ENCODE results near the gene TMEM121. TPM values are rescaled to one million over a fixed set of nuclear protein-coding genes. Genes with fewer than 3 reads are reported as not detected.
"Not testable (repeated sequence)": the region's sequence is repeated elsewhere in the genome, so short reads cannot be mapped to it uniquely, and the experiment has no call there.

The TMEM121 gene
- total RNA-seq, 1 donor from 2014 or later = 3.9 TPM

DNA sequence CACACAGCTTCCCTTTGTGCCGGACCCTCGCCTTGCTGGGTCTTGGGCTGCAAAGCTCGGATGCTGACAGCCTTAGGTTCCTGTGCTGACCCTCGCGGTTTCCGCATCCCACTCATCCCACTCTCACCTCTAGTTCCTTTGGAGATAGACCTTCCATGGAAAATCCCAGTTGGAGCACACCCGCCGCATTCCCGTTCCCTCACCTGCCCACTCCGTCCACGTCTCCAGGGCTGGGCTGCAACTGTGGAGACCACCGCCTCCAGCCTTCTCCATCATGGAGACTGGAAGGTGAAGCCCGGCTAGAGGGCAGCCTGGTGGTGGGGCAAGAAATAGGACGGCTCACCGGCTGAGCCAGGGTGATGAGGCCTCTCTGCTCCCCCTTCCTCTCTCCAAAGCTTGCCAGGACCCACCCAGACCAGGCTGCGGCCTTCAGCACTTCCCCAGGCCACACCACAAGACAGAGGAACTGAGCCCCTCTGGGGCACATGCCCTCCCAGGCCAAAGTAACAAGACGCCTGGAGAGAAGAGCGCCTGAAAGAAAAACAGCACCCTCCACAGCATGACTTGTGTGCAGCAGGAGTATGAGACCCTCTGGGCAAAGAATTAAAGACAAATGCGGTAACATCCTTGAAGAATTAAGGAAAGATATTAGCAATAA, 15.0 kb downstream of the TMEM121 start:
- no peak for DNase-seq (ENCODE audit: low read depth)

DNA sequence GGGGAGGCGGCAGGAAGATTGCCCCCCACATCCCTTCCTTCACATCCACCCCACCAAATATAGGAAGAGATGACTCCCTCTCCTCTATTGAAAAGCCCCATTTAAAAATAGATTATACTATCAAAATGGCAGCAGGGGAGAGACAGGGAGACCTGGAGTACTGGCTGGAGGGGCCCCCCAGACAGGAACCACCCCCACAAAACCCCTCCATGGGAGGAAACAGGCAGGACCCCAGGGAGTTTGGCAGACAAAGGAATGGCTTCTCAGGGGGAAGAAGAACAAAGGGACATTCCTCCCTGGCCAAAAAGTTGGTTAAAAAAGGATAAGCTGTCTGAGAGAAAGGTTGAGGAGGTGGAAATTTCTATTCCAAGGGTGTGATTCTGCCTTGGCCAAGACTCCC, 19.3 kb downstream of the TMEM121 start:
- DNase-seq (ENCODE audit: low read depth) = not testable (repeated sequence)

DNA sequence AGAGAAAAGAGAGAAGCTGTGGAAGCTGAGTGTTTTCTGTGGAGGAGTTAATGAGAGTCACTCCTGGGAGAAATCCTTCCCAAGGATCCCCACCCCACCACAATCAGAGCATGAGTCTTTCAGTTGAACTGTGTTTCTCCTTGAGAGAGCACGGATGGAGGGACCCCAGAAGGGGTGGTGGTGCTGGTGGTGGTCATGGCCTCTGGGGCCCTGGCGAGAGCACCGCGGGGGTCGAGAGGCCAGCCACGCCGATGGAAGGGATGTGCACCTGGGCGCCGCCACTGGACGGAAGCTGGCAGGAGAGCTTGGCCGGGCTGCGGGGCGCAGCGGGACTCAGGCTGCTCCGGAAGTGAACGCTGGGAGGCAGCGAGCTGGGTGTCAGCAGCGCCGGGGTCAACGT, 20.0 kb downstream of the TMEM121 start:
- not testable (repeated sequence) for DNase-seq (ENCODE audit: low read depth)

DNA sequence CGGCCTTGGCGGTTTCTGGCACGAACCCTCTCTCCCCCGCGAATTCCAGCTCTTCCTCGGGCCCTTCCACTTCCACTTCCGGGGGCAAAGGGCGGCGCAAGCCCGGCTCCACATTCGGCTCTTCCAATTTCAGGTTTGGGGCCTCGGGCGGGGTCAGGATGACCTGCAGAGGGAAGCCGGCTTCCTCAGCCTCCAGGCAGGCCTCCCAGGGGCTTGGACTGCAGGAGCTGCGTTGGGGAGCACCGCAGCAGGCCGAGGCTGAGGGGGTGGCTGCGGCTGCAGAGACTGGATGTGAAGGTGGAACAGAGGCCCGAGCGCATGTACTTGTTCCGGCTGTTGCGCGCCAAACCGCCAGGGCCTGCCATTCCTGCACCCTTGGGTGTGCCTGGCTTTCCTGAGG, 20.7 kb downstream of the TMEM121 start:
- not testable (repeated sequence) for DNase-seq (ENCODE audit: low read depth)

DNA sequence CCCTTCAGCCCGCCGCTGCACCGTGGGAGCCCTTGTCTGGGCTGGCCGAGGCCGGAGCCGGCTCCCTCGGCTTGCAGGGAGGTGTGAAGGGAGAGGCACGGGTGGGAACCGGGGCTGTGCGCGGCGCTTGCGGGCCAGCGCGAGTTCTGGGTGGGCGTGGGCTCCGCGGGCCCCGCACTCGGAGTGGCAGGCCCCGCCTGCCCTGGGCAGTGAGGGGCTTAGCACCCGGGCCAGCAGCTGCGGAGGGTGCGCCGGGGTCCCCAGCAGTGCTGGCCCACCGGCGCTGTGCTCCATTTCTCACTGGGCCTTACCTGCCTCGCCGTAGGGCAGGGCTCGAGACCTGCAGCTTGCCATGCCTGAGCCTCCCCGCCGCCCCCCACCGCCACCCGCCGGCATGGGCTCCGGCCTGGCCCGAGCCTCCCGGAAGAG, 21.4 kb downstream of the TMEM121 start:
- no peak for DNase-seq (ENCODE audit: low read depth)

DNA sequence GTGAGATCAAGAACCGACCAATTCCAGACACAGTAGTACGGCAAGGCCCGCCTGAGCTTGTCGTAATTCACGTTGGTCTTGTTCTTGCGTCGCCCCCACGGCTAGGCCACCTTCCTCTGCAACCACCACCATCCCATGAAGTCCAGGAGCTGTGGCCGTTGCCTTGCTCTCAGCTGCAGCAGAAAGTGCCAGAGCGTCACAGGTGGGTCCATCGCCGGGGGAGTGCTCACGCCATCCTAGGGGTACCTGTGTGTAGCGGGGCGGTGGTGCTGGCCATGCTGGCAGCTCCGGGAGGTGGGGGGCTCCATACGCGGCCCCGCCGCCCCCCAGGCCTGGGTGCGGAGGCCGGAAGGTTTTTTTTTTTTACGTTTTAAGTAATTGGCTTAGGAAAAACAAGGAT, 23.1 kb downstream of the TMEM121 start:
- no peak for DNase-seq (ENCODE audit: low read depth)

DNA sequence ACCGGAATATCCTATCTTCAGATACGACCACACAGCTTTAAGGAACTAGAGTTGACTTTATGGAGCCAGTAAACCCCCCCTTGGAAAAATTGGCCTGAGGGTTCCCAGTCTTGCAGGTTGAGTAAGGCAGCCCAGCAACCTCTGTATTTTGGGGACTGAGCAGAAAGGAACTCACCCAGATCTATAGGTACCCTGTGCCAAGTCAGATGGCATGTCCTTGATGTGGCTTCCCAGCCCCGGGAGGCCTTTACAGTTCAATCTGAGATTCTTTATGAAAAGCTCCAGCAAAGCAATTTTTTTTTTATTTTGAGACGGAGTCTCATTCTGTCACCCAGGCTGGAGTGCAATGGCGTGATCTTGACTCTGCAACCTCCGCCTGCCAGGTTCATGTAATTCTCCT, 27.6 kb downstream of the TMEM121 start:
- no peak for DNase-seq (ENCODE audit: low read depth)

DNA sequence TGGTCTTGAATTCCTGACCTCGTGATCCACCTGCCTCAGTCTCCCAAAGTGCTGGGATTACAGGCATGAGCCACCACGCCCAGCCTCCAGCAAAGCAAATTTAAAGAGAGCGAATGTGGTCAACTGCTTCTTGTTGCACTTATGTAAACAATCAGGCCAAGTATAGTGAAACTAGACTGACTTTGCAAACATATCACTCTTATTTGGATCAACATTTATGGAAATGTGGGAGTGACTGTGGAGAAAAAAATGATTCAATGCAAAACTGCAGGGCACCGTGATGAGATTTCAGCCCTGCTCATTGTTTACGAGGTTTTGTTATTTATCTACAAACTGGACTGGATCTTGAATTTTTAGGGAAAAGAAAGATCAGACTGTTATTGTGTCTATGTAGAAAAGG, 28.1 kb downstream of the TMEM121 start:
- DNase-seq (ENCODE audit: low read depth) = no peak

DNA sequence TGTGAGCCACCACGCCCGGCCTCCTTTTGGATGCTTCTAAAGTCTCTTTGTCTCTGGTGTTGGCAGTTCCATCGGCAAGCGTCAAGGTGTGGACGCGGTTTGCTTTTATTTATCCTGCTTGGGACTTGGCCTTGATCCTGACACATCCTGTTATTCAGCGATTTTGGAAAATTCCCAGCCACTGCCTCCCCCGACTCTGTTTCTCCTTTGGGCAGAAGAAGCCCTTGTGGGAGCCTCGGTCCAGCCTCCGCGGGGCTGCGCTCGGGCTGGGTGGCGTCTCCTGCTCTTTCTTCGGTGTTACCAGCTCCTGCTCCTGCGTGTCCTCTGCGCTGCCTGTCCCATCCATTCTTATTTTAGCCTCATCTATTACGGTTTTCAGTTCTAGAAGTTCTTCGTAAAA, 31.3 kb downstream of the TMEM121 start:
- DNase-seq (ENCODE audit: low read depth) = not testable (repeated sequence)

DNA sequence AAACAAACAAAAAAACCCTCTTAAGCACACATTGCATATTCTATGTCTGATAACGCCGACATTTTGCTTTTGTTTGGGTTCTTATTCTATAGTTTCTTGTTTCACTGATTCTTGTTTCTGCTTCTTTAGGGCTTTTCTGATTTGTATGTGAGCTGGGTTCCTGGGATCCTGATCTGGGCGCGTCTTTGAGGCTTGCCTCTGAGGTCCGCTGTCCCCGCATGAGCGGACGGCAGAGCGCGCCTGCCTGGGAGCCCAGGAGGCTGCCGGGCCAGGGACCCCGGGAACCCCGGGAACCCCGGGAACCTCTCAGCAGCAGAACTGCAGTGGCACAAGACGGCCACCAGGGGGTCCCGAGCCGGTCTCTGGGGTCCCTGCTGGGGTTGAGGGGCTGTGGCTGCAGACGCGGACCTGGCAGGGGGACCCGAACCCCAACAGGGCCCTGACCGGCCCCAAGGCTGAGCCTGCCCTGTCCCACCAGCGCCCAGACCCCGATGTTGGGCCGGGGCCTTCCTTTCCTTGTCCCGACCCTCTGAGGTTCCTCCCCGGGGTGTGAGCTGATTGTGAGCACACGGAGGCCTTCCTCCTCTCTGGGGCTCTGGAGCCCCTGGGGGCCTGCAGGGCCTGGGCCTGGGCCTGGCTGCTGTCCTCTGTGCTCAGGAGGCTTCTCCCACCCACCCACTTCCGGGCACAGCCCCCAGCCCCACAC, 32.2 kb downstream of the TMEM121 start:
- DNase-seq (ENCODE audit: low read depth) = not testable (repeated sequence)

DNA sequence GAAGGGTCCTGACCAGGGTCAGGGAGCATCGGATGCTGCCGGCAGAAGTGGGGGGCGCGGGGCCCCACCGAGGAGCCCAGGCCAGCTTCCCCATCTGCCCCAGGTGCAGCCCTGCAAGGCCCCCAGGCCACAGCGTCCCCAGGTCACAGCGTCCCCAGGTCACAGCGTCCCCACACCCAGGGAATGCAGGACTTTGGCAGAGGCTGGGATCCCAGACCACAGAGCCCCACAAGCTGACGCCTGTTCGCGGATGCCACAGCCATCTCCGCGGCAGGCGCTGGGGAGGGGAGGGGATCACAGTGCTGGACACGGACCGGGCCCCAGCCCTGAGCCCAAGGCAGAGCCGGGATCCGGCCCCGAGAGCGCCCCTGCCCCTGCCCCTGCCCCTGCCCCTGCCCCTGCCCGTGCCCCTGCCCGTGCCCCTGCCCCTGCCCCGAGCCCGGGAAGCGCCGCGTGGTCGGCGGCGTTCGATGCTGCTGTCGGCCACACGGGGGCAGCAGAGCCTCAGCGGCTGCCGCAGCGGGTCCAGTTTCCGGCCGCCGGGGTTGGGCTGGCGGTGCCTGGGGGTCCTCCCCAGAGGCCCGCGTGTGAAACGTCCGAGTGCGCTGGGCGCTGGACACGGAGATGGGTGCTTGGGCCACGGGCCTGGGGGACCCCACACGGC, 33.1 kb downstream of the TMEM121 start:
- DNase-seq (ENCODE audit: low read depth) = peak; percentile 5

DNA sequence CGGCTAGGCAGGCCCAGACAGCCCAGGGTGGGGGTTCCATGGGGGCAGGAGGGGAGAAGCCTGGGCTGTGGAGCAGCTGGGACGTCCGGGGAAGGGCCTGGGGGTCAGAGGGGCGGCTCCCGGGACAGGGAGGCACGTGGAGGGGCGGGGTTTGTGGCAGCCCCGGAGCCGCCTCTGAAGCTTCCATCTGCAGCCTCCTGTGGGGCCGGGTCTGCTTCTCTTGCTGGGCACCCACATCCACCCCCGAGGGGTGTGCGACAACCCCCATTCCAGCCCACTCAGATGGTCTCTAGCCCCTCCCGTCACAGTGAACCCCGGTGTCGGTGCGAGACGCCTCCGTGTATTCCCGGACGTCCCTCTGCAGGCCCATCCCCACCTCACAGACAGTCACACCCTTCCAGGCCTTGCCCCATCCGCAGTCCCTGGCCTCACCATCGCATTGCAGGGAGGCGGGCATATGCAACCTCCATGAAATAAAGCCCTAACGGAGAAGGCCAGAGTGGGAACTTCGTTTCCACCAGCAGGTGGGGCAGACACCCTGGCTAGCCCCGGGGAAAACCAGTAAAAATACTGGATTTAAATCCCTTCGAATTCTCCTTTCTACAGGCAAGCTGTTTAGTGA, 33.8 kb downstream of the TMEM121 start:
- DNase-seq (ENCODE audit: low read depth) = not testable (repeated sequence)

DNA sequence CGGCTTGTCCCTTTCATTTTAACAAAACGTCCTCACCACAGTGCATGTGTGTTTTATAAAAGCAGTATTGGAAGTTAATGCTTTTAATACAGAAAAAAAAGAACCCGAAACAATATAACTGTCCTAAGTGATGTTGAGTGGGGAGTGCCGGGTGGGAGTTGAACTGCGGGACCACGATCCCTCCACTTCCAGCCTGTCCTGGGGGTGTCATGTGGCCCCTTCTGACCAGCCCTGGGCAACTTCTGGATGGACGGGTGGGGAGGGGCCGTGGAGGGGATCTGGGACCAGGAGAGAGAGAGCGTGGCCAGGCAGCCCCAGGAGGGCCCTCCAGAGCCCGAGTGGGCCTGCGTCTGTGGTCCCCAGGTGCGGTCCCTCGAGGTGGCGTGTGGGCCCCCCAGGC, 35.0 kb downstream of the TMEM121 start:
- not testable (repeated sequence) for DNase-seq (ENCODE audit: low read depth)

DNA sequence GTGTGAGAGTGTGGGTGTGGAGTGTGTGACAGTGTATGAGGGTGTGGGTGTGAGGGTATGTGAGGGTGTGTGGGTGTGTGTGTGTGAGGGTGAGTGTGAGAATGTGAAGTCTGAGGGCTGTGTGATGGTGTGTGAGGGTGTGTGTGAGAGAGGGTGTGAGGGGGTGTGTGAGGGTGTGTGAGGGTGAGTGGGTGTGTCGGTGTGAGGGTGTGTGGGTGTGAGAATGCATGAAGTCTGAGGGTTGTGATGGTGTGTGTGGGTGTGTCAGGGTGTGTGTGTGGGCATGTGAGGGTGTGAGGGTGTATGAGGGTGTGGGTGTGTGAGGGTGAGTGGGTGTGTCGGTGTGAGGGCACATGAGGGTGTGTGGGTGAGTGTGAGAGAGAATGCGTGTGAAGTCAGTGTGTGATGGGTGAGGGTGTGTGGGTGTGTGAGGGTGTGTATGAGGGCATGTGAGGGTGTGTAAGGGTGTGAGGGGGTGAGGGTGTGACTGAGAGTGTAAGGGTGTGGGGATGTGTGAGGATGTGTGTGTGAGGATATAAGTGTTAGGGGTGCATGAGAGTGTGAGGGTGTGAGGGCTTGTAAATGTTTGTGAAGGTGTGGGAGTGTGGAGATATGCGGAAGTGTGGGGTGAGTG, 36.4 kb downstream of the TMEM121 start:
- no peak for DNase-seq (ENCODE audit: low read depth)

DNA sequence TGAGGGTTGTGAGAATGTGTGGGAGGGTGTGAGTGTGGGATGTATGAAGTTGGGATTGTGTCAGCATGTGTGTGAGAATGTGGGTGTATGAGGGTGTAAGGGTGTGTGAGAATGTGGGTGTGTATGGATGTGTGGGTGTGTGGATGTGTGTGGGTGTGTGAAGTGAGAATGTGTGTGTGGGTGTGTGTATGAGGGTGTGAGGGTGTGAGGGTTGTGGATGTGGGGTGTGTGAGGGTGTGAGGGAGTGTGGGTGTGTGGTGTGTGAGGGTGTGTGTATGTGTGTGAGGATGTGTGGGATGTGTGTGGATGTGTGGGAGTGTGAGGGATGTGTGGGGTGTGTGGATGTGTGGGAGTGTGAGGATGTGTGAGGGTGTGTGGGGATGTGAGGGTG, 37.0 kb downstream of the TMEM121 start:
- no peak for DNase-seq (ENCODE audit: low read depth)

DNA sequence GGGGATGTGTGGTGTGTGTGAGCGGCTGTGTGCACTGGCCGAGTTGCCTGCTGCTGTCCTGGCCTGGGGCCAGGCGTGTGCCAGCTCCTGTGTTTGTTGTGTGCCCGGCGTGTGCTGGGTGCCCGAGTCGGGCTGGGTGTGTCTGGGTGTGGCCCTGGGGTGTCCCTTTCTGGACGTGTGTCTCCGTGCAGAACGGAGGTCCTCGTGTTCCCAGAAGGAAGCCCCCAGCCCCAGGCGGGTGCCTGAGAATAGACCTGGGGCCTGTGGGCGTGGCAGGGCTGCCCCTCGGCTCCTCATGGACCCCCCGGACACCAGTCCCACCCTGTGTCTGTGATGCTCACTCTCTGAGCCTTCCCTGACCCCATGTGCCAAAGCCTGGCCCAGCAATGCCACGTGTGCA, 38.2 kb downstream of the TMEM121 start:
- DNase-seq (ENCODE audit: low read depth) = not testable (repeated sequence)

DNA sequence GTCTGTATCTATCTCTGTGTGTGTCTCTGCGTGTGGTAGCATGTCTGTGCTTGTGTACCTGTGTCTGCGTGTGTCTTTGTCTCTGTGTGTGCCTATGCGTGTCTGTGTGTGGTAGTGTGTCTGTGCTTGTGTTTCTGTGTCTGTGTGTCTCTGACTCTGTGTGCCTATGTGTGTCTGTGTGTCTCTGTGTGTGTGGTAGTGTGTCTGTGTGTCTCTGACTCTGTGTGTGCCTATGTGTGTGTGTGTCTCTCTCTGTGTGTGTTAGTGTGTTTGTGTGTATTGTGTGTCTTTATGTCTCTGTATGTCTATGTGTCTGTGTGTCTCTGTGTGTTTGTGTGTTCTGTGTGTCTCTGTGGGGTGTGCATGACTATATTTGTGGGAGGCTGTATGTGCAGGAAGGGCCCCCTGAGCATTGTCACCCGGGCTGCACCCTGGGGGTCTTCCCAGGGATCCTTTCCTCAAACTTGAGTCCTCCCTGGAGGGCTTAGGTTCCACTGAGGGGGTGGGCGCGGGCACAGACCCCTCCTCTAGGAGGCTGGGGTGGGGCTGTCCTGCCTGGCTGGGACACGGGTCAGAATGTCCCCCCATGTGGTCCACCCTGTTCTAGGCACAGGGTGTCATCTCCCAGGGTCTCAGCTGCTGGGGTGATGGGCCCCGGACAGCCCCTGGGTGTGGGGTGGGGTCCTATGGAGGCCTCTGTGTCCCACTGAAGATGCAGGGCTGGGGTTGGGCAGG, 39.0 kb downstream of the TMEM121 start:
- not testable (repeated sequence) for DNase-seq (ENCODE audit: low read depth)

DNA sequence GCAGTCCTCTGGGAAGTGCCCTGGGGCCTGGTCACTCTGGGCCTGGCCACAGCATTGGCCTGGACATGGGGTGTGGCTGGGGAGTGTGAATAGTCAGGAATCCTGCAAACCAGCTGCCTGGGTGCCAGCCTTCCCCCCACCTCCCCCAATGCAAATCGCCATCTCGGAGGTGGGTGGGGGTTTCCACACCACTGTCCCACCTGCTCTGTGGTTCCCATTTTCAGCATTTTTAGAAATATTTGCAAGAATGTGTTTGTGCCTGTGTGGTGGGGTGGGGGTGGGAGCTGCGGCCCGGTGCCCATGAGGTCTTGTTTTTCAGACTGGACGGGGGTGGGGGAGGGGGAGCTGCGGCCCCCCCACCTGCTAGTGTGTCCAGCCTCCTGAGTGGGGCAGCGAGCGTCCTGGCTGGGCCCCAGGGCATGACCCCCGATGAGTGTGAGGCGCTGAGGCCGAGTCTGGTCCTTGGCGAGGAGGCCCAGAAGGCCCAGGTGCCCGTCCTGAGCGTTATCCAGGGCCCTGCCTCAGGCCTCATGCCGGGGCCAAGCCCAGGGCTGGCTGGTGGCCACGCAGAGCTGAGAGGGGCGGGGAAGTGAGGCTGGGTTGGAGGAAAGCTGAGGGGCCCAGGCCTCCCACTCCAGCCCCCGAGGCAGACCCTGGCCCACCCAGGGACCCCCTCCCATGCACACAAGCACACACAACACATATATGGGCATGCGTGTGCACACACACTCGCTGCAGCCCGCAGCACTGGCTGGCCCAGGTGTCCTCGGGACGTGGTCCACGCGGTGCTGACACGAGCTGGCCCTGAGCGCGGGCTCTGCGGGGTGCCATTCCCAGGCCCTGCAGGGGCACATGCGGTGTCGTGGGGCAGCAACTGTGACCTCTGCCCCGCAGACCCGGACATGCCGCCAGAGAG, 40.1 kb downstream of the TMEM121 start:
- DNase-seq (ENCODE audit: low read depth) = not testable (repeated sequence)
